Activated CD8-positive, alpha-beta T cell treated with anti-CD3 and anti-CD28 coated beads, Interleukin-2, amount 10 ng/mL, durations not matched to agents 7 days and 5 days (primary cell): ENCODE results near the gene RPUSD4. TPM values are rescaled to one million over a fixed set of nuclear protein-coding genes. Genes with fewer than 3 reads are reported as not detected.

ENCODE experiments used
- ATAC-seq: fragments of 150-1000 bp; cut with Tn5 transposase; one replicate; pipeline ENCODE4 v1.10.0; 2021; ENCODE audit warnings: moderate library complexity
- CTCF ChIA-PET: fragments of 350-600 bp; sonication (Branson Sonifier 250); formaldehyde crosslinking; loops from one replicate; lab custom pipeline; 2021; ENCODE audit warnings: antibody characterized with exemption; lab: Charles Lee
- POLR2A ChIA-PET: fragments of 350-600 bp; sonication (Branson Sonifier 250); formaldehyde crosslinking; loops from one replicate; lab custom pipeline; 2021; ENCODE audit warnings: antibody characterized with exemption; lab: Charles Lee
- DNase-seq: peaks from one replicate; pipeline ENCODE4 v3.0.0-alpha.2; 2020
- H3K27ac Mint-ChIP-seq: one replicate; pipeline ENCODE4 v1.8.0; 2021; ENCODE audit warnings: mild to moderate bottlenecking, mixed read lengths
- H3K27me3 Mint-ChIP-seq: one replicate; pipeline ENCODE4 v1.8.0; 2021; ENCODE audit warnings: low read depth, mixed read lengths
- H3K36me3 Mint-ChIP-seq: one replicate; pipeline ENCODE4 v1.8.0; 2021; ENCODE audit warnings: low read depth, mixed read lengths
- H3K4me1 Mint-ChIP-seq: one replicate; pipeline ENCODE4 v1.8.0; 2021; ENCODE audit warnings: low read depth, mixed read lengths
- H3K4me3 Mint-ChIP-seq: one replicate; pipeline ENCODE4 v1.8.0; 2021; ENCODE audit warnings: mild to moderate bottlenecking, mixed read lengths
- H3K9me3 Mint-ChIP-seq: one replicate; pipeline ENCODE4 v1.8.0; 2022; ENCODE audit warnings: mixed read lengths; ENCODE audit not compliant: insufficient read depth
- total RNA-seq, 2 experiments: library from RNA; stranded (reverse); gene quantifications; one replicate each; pipeline ENCODE4 v1.2.3, GENCODE V29; 2021

RPUSD4 gene
- total RNA-seq, 2 experiments from 2014 or later, result 31.6 to 32.1 TPM

DNA sequence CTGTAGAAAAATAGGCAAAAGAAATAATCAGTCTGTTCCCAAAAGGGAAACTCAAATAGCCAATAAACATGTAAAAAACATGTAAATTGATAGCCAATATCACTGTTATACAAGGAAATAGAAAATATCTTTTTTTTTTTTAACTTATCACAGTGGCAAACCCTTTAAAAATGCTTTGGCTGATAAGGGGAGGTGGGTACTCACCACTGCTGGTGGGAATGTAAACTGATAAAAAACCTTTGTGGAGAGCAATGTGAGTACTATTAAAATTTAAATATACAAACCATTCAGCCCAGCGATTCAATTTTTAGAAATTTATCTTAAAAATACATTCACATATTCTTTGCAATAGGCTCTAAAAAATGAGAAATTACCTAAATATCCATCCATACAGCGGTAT is 3.6 kb downstream of the RPUSD4 start:
- H3K36me3 Mint-ChIP-seq, result peaks cover 50% of the 10 kb centered on the region
- CTCF ChIA-PET, result no interaction called here
- H3K27me3 Mint-ChIP-seq, result no peaks in the 10 kb centered on the region
- H3K4me1 Mint-ChIP-seq, result peaks cover 25% of the 10 kb centered on the region
- no peak for ATAC-seq
- no peak for DNase-seq
- no peaks in the 10 kb centered on the region for H3K9me3 Mint-ChIP-seq
- no peak overlapping the region for H3K4me3 Mint-ChIP-seq
- no peak overlapping the region for H3K27ac Mint-ChIP-seq
- POLR2A ChIA-PET, result no interaction called here

DNA sequence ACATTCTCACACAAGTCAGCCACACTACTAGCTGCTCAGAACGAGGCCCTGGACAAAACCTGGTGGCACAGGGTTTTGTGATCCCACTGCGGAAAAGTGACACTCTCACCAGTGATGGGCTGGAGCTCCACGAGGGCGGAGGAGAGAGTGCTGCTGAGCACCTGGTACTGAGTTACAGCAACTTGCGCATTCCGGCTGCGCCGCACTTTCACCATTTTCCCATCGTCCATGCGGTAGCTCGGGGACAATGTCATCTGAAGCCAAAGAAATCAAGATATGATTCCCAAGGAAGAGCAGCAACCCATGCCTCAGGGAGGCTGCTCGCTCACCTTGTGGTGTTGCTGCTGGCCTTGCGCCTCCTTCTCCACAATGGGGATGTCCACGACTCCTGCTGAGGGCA is 6.1 kb downstream of the RPUSD4 start:
- ChIA-PET POLR2A (no interaction called here), CTCF (interaction anchor here (1.1 kb wide), 2 partner anchors 12 to 282 kb away, joined by 3 to 4 read pairs; no protein-coding TSS in a partner anchor)
- DNase-seq (no peak), ATAC-seq (no peak)
- Mint-ChIP-seq H3K4me1 (peaks cover 7% of the 10 kb centered on the region), H3K27me3 (no peaks in the 10 kb centered on the region), H3K9me3 (no peaks in the 10 kb centered on the region), H3K4me3 (no peak overlapping the region), H3K36me3 (peaks cover 59% of the 10 kb centered on the region), H3K27ac (no peak overlapping the region)

DNA sequence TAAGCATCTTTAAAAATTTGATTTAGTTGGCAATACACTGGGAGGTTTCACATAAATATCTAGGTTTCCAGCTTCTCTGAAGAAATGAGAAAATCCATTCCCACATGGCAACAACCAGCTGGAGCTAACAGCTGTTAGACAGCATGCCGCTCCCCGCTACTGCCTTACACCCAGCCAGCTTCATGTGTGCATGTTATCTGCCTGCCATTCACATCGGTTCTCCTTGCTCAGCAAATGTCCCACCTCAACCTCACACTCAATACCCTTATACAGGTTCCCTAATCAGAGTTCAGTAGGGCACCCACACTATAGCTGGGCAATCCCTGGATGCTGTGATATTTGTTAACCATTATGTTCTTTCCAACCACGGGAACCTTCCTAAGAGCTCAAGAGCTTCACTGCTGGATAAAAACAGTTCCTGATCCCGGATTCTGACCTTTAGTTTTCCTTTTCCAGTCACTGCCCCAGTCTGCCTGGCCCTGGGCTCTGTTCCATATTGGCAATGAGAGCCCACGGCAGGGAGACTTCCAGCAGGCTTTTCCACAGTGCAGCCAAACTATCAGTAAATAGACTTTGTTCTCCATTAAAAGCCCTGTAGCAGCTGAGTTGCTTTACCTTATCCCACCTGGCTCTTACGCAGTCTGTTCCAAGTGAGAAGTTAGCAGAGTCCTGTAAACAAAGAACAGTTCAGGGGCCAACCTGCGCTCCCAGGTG is 8.6 kb downstream of the RPUSD4 start:
- ATAC-seq (no peak), DNase-seq (no peak)
- no peaks in the 10 kb centered on the region for H3K4me1 Mint-ChIP-seq
- no peaks in the 10 kb centered on the region for H3K27me3 Mint-ChIP-seq
- ChIA-PET CTCF (interaction anchor here (1.0 kb wide), 1 partner anchor 9 kb away, joined by 3 read pairs; no protein-coding TSS in a partner anchor), POLR2A (interaction anchor here (1.1 kb wide), 1 partner anchor 316 kb away, joined by 3 read pairs; the partner anchor contains the start of gene HYLS1)
- H3K9me3 Mint-ChIP-seq, result no peaks in the 10 kb centered on the region
- H3K4me3 Mint-ChIP-seq, result no peak overlapping the region
- H3K36me3 Mint-ChIP-seq, result peaks cover 64% of the 10 kb centered on the region
- H3K27ac Mint-ChIP-seq, result no peak overlapping the region

DNA sequence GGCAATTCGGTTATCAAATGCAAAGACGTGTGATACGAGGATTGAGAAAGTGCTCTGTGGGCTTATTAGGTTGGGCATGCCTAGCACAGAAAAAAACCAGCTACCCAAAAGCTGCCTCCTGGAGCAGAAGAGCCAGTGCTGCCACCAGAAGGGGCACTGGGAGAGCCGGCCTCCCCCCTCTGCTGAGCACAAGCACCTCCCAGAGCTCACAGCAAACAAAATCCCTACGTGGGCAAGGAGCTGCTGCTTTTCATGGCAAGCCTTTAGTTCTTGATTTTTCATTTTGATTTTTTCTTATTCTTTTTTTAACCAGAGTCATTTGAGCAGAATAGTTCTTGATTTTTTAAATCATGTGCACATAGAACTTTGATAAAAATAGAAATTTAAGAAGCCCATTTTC is 12.8 kb downstream of the RPUSD4 start:
- Mint-ChIP-seq H3K27ac (no peak overlapping the region), H3K4me3 (no peak overlapping the region), H3K27me3 (no peaks in the 10 kb centered on the region), H3K4me1 (no peaks in the 10 kb centered on the region), H3K9me3 (no peaks in the 10 kb centered on the region), H3K36me3 (peaks cover 67% of the 10 kb centered on the region)
- ATAC-seq, result no peak
- DNase-seq, result no peak
- POLR2A ChIA-PET, result no interaction called here
- CTCF ChIA-PET, result interaction anchor here (1.2 kb wide), 2 partner anchors 255 to 276 kb away, joined by 3 read pairs; no protein-coding TSS in a partner anchor

DNA sequence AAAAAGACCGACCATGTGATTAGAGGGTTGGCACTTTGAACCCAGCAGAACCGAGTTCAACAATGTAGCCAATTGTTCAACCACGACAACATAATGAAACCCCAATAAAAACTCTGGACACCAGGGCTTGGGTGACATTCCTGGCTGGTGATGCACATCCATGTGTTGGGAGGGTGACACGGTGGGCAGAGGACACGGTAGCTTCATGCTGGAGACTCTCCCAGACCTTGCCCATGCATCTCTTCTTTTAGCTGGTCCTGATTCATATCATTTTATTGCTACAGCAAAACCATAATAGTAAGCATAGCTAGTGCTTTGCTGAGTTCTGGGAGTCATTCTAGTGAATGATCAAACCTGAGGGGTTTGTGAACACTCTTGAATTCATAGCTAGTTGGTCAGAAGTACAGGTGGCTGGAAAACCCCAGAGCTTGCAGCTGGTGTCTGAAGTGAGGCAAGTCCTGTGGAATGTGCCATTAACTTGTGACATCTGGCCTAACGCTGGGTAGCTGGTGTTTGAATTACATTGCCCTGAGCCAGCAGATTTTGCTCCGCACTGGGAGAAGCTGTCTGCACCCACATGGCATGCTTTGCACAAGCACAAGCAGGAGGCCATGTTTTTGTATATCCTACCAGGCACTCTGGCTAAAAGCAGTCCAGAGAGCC is 14.0 kb downstream of the RPUSD4 start:
- Mint-ChIP-seq H3K27me3 (no peaks in the 10 kb centered on the region), H3K9me3 (no peaks in the 10 kb centered on the region), H3K4me3 (no peak overlapping the region), H3K36me3 (peaks cover 63% of the 10 kb centered on the region), H3K27ac (no peak overlapping the region), H3K4me1 (no peaks in the 10 kb centered on the region)
- ChIA-PET POLR2A (no interaction called here), CTCF (interaction anchor here (1.2 kb wide), 2 partner anchors 254 to 275 kb away, joined by 3 read pairs; no protein-coding TSS in a partner anchor)
- no peak for ATAC-seq
- no peak for DNase-seq

DNA sequence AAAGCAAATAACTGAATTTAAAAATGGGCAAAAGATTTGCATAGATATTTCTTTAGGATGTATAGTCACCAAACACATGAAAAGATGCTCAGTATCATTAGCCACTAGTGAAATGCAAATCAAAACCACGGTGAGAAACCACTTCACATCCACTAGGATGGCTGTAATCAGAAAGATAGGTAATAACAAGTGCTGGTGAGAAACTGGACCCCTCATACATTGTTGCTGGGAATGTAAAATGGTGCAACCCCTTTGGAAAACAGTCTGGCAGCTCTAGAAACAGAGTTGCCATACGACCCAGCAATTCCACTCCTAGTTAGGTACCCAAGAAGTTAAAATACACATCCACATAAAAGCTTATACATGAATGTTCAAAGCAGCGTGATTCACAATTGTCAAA is 16.3 kb downstream of the RPUSD4 start:
- Mint-ChIP-seq H3K27ac (no peak overlapping the region), H3K9me3 (no peaks in the 10 kb centered on the region), H3K4me1 (no peaks in the 10 kb centered on the region), H3K36me3 (peaks cover 52% of the 10 kb centered on the region), H3K27me3 (no peaks in the 10 kb centered on the region), H3K4me3 (no peak overlapping the region)
- CTCF ChIA-PET, result interaction anchor here (1.8 to 2.5 kb wide), 2 partner anchors 22 to 274 kb away, joined by 4 to 11 read pairs; no protein-coding TSS in a partner anchor
- POLR2A ChIA-PET, result no interaction called here
- ATAC-seq (no peak), DNase-seq (no peak)

DNA sequence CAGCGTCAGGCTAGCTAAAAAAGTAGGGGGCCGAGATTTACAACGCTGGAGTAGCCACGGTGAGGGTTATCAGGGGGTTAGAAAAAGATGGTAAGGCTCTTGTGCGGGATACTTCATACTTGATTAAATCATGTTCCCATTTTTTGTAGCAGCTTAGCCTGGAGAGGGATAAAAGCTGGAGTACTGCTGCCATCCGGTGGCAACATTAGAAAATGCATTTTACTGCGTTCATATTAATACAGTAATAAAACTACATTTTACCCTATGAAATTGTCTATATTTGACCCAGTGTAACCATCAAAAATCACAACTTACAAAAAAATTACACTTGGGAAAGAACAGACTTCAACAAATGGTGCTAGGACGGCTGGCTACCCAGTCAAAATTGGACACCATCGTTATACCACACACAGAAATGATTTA is 17.3 kb downstream of the RPUSD4 start:
- no peak overlapping the region for H3K4me3 Mint-ChIP-seq
- no peak overlapping the region for H3K27ac Mint-ChIP-seq
- no peaks in the 10 kb centered on the region for H3K4me1 Mint-ChIP-seq
- CTCF ChIA-PET, result interaction anchor here (0.6 to 3.0 kb wide), 32 partner anchors 9 to 470 kb away, joined by 3 to 40 read pairs (median 4); partner anchors contain the start of genes FOXRED1, PUS3, SRPRA and VSIG10L2
- DNase-seq (peak; percentile 58), ATAC-seq (peak; percentile 73)
- no peaks in the 10 kb centered on the region for H3K9me3 Mint-ChIP-seq
- peaks cover 44% of the 10 kb centered on the region for H3K36me3 Mint-ChIP-seq
- POLR2A ChIA-PET, result no interaction called here
- H3K27me3 Mint-ChIP-seq, result no peaks in the 10 kb centered on the region

DNA sequence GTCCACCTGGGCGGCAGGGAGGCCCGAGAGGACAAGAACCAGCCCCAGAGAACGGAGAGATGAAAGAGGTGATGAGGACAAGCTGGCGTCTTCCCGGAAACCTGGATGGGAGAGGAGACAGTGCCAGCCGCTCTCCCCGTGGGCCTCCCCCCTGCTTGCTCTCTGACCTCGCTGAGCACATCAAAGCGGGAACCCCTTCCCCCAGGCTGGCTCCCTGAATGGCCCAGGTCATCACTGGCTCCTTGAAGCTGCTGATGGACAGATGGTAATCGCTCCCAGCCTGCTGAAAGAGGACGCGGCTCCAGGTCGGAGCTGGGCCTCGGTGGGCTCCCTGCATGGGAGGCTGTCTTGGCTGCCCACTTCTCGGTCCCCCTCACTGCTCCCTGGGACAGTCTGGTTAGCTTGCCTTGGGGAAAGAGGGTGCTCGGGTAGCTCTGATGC is 18.4 kb downstream of the RPUSD4 start:
- POLR2A ChIA-PET, result no interaction called here

DNA sequence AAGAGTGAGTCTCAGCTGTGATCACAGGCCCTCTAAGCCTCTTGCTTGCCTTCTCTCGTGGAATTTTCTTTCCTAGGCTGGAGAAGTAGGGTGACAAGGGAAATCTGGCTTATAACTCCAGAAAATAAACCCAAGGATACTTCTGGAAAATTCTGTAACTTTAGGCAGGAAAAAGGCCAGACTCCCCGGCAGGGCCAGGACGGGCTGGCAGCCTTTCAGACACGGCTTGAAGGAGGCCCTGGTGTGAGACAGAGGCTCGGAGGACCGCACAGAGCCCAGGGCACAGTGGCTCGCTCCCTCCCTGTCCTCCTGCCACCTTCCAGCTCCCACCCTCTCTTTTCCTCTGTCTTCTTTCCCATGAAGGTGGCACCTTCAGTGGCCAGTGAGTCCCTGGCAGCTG is 19.1 kb downstream of the RPUSD4 start:
- peaks cover 8% of the 10 kb centered on the region for H3K4me1 Mint-ChIP-seq
- no peak overlapping the region for H3K4me3 Mint-ChIP-seq
- ATAC-seq (no peak), DNase-seq (no peak)
- POLR2A ChIA-PET, result no interaction called here
- H3K27ac Mint-ChIP-seq, result no peak overlapping the region
- H3K36me3 Mint-ChIP-seq, result peaks cover 27% of the 10 kb centered on the region
- CTCF ChIA-PET, result interaction anchor here (1.2 to 3.0 kb wide), 4 partner anchors 250 to 268 kb away, joined by 3 to 40 read pairs (median 20); no protein-coding TSS in a partner anchor
- no peaks in the 10 kb centered on the region for H3K9me3 Mint-ChIP-seq
- H3K27me3 Mint-ChIP-seq, result no peaks in the 10 kb centered on the region

More for the DNA sequence above, 18.4 kb downstream of the RPUSD4 start:
- no peak for DNase-seq
- peaks cover 8% of the 10 kb centered on the region for H3K4me1 Mint-ChIP-seq
- H3K36me3 Mint-ChIP-seq, result peaks cover 34% of the 10 kb centered on the region
- H3K9me3 Mint-ChIP-seq, result no peaks in the 10 kb centered on the region
- CTCF ChIA-PET, result interaction anchor here (0.6 to 3.0 kb wide), 23 partner anchors 11 to 296 kb away, joined by 3 to 40 read pairs (median 4); partner anchors contain the start of genes PUS3 and VSIG10L2
- no peak for ATAC-seq
- no peaks in the 10 kb centered on the region for H3K27me3 Mint-ChIP-seq
- H3K4me3 Mint-ChIP-seq, result no peak overlapping the region
- no peak overlapping the region for H3K27ac Mint-ChIP-seq

DNA sequence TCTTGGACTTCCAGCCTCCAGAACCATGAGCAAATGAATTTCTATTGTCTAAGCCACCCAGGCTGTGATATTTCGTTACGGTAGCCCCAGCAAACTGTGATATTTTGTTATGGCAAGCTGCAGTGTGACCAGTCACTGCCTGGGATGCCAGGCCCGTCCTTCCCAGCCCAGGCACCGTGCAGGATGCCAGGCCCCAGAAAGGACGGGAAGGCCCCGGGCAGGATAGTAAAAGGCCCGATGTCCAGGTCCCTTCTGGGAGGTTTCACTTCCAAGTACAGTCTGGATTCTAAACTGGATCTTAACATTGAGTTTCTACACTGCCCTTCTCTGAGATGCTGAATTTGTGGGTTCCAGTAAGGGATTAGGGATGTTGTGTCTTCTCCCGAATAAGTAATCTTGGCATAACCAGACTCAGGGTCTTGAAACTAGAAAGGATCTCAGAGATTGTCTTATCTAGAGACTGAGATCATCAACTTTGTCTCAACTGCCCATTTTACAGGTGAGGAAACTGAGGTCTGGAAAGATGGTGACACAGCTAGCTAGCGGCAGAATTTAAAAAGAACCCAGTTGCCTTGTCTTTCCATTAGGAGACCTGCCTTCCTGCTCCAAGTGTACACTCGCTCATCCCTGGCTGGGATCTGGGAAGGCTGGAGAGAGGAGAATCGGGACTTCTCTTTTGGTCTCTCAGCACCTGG is 19.9 kb downstream of the RPUSD4 start:
- peaks cover 20% of the 10 kb centered on the region for H3K36me3 Mint-ChIP-seq
- CTCF ChIA-PET, result interaction anchor here (3.0 kb wide), 1 partner anchor 267 kb away, joined by 40 read pairs; no protein-coding TSS in a partner anchor
- ATAC-seq (no peak), DNase-seq (no peak)
- H3K27me3 Mint-ChIP-seq, result no peaks in the 10 kb centered on the region
- peaks cover 8% of the 10 kb centered on the region for H3K4me1 Mint-ChIP-seq
- no peak overlapping the region for H3K4me3 Mint-ChIP-seq
- POLR2A ChIA-PET, result interaction anchor here (1.3 kb wide), 1 partner anchor 20 kb away, joined by 4 read pairs; the partner anchor contains the start of gene FAM118B
- H3K9me3 Mint-ChIP-seq, result no peaks in the 10 kb centered on the region
- H3K27ac Mint-ChIP-seq, result no peak overlapping the region

DNA sequence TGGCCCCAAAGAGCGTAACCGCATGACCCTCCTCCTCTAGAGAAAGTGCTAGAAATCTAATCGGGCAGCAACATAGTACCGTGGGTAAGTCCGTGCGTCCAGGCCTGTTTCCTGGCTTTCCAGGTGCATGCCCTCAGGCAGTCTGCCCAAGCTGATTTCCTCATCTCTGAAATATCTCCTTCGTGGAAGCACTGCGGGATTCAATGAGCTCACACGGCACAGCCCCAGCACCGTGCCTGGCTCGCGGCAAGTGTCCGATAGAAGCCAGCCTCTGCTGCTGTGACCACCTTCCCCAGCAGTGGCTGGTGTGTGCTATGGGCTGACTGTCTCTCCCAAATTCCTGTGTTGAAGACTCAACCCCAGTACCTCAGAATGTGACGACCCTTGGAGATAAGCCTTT is 20.7 kb downstream of the RPUSD4 start:
- Mint-ChIP-seq H3K27me3 (no peaks in the 10 kb centered on the region), H3K4me1 (peaks cover 8% of the 10 kb centered on the region), H3K9me3 (no peaks in the 10 kb centered on the region), H3K27ac (no peak overlapping the region), H3K4me3 (no peak overlapping the region), H3K36me3 (peaks cover 14% of the 10 kb centered on the region)
- ChIA-PET CTCF (interaction anchor here (1.6 kb wide), 1 partner anchor 268 kb away, joined by 4 read pairs; no protein-coding TSS in a partner anchor), POLR2A (interaction anchor here (1.3 kb wide), 1 partner anchor 21 kb away, joined by 4 read pairs; the partner anchor contains the start of gene FAM118B)
- DNase-seq (no peak), ATAC-seq (no peak)
